Stimulated activated naive CD4-positive, alpha-beta T cell (primary cell): ENCODE data around the gene APH1B.

Experiments
- DNase-seq, 6 experiments: peaks; one replicate each; lab custom pipeline; 2025; lab: John Stamatoyannopoulos, UW

The APH1B gene

DNA sequence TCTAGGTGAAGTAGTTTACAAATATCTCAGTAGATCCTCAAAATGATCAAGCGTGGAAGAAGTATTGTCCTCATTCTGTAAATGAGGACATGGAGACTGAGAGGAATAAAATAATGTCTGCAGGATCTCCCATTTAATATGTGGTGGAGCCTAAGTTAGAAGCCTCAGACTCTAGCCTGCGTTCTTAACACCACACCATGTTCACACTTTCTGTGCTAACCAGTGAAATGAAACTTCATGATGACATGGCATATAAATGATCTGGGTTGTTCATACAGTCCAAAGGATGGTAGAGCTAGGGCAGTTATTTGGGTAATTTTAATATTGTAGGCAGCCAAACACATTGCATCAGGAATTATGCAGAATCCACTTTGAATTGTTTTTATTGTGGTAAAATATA lies 25.1 kb upstream of the APH1B start:
- DNase-seq, result no peak

DNA sequence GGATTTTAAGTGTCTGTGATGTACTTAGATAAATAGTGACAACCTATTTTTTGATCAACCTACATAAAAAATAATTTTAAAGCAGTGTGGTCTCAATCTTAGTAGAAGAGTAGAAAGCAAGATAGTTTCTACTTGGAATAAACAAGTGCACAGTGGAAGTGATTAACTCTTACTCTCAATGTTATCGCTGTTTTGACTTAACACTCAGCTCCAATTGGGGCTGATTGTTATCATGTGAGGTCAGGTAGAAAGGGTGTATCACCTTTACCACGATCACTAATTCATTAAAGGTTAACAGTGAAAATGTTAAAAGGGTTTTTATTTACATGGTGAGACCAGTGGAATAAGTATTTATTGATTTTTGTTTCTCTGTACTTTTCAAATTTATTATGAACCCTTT lies 22.4 kb upstream of the APH1B start:
- DNase-seq, result no peak

DNA sequence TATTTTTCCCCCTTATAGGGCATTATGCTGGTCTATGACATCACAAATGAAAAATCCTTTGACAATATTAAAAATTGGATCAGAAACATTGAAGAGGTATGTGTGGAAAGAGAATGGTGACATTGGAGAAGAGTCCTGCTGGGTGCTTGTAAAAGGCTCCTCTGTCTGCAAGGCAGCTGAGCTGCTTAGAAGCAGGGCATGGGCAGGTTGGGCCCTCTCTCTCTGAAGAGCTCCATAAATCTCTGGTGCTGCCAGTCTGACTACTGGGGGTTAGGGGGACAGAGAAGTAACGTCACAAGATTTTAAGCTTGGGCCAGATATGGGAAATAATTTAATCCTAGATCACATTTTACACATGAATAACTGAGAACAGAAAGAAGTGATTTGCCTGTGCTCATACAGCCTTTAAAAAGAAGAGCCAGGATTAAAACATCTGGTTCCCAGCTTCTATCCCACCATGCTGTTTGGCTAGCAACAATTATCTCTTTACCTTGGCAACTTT lies 21.9 kb upstream of the APH1B start:
- DNase-seq, result no peak

DNA sequence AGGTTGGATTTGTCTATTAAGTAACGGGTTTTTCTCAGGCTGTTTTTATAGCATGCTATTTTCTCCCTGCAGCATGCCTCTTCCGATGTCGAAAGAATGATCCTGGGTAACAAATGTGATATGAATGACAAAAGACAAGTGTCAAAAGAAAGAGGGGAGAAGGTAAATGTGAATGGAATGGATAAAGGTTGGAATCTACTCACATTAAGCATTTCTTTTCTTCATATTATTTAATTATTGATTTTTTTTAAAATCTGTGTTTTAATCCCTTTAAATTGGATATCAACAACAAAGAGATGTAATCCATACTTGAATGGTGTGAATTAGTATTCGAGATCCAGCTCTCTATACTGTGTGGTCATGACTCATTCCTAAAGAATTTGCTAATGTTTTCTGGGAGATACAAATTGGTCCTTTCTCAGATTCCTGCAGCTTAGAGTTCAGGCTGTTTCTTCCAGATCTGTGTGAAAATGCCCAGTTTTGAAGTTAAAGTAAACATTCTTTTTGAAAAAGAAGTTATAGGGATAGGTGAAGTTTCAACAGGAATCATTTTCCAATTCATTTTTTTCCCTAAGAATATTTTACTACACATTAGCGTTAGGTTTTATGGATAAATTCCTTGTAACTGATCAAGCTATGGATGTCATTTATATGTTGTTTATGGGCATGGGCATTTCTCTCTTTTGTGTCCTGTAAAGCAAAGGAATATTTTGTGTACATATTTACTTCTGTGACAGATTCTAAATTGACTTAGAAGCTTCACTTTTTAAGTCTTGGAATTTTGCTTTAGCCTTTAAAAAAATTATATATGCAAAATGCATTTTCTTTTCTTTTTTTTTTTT lies 20.8 kb upstream of the APH1B start:
- no peak for DNase-seq

DNA sequence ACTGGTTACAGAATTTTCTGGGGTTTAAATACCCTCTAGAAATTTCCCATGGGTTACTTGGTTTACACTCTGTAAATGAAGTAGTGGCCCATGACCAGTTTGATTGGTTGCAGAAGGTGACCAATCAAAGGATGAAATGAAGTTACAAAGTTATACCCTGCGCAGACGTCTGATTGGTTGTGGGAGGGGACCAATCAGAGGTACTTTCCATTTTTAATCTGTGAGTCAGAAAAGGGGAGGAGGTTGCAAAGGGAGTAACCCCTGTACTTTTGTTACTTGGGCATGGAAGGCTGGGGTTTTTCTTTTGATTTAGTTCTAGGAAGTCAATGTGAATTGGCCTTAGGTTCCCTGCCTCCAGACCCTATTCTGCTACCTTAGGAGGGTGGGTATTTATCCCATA lies 18.7 kb upstream of the APH1B start:
- DNase-seq, result no peak

- no peak for DNase-seq
Observed at GRCh38 chr15:63260791-63261190, 16.6 kb upstream of the APH1B start.

DNA sequence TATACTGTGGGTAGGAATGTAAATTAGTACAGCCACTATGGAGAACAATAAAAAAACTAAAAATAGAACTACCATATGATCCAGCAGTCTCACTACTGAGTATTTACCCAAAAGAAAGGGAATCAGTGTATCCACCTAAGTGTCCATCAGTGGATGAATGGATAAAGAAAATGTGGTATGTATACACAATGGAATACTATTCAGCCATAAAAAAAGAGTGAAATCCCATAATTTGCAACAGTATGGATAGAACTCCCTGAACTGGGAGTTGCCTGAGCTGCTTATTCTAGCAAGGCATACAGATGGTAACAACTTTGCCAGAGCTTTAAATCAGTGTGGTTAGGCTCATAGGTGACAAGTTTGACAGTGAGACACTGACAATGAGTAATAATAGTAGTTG lies 16.1 kb upstream of the APH1B start:
- DNase-seq, result no peak

DNA sequence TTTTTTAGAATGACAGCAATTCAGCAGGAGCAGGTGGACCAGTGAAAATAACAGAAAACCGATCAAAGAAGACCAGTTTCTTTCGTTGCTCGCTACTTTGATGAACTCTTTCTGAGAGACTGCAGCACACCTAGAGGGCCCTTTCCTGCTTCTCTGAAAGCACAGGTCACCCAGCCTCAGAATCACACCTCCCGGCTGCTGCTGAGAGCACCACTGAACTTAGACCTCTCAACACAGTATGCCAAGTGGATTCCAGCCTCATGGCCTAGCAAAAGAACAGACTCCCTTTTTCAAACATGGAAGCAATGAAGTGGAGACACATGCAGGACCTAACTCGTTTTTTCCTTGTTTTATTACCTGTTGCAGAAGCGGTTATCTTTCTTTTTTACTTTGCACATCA lies 13.9 kb upstream of the APH1B start:
- DNase-seq, result no peak

- no peak for DNase-seq
Observed at GRCh38 chr15:63264688-63265293, 12.6 kb upstream of the APH1B start.

DNA sequence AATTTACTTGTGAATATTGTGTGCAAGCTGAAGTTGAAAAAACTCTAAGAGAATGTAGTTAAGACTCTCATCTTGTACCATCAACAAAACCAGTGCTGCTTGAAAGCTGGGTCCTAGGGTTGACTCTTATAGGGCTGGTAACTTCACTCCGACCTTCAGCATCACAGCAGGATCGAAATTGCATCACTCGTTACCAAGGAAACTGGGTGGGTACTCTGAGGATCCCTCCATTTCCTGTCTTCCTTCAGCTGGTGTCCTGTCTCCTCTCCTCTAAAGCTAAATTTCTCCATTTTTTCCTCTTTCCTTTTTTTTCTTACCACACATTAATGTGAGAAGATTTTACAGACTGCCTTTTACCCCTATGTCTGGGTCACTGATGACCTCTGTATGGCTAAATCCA lies 3.0 kb upstream of the APH1B start:
- peak in 1 of 6 experiments; percentile 2 for DNase-seq

- peak in 1 of 6 experiments; percentile 24 for DNase-seq
Observed at GRCh38 chr15:63276342-63277037, 915 bp upstream of the APH1B start.

DNA sequence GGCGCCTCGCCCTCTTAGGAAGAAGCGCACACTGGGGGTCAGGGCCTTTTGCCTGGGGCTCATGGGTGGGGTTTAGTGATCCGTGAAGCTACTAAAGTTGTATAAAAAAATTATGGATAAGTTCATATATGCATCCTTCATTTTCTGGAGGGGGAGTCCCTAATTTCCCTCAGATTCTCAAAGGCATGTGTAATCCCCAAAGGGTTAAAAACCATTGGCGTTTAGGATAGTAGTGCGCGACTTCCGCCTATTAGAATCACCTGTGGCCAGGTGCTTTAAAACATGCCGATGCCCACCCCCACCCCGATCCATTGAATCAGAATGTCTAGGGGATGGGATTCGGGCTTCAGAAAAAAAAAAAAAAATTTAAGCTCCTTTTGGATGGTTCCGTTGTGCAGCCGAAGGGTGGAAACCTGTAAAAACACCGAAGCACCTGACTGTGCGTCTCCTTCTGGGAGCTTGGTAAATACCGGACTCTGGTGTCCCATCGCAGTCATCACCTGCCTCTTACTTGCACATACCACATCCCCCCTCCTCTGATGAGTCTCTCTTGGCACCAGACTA lies 570 bp downstream of the APH1B start:
- DNase-seq, result peak in 1 of 6 experiments; percentile 7

DNA sequence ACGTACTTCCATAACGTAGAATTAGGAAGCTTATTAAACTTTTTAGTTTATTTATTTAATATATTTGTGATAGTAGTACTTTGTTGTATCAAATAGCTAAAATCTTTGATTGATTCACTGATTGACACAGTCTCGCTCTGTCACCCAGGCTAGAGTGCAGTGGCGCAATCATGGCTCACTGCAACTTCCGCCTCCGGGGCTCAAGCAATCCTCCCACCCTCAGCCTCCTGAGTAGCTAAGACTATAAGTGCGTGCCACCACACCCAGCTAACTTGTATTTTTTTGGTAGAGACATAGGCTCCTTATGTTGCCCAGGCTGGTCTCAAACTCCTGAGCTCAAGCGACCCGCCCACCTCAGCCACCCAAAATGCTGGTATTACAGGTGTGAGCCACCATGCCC lies 5.7 kb downstream of the APH1B start:
- no peak for DNase-seq

DNA sequence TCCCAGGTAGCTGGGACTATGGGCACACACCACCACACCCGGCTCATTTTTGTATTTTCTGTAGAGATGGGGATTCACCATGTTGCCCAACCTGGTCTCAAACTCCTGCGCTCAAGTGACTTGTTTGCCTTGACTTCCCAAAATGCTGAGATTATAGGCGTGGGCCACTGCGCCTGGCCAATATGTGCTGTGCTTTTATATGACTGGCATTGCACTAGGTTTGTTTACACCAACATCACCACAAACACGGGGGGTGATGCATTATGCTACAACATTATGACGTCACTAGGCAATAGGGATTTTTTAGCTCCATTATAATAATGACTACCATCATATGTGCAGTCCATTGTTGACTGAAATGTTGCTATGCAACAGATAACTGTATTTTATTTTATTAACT lies 6.9 kb downstream of the APH1B start:
- no peak for DNase-seq

GRCh38 chr15:63287109-63287508 lies 9.7 kb downstream of the APH1B start:
- no peak for DNase-seq

- DNase-seq, result no peak
Observed at GRCh38 chr15:63288342-63288741, 10.9 kb downstream of the APH1B start.

- peak in 3 of 6 experiments; percentile 3 to 64 (median 59) for DNase-seq
Observed at GRCh38 chr15:63288778-63289378, 11.5 kb downstream of the APH1B start.

- DNase-seq, result no peak
Observed at GRCh38 chr15:63291507-63291906, 14.1 kb downstream of the APH1B start.

- DNase-seq, result no peak
Observed at GRCh38 chr15:63292241-63292640, 14.8 kb downstream of the APH1B start.

DNA sequence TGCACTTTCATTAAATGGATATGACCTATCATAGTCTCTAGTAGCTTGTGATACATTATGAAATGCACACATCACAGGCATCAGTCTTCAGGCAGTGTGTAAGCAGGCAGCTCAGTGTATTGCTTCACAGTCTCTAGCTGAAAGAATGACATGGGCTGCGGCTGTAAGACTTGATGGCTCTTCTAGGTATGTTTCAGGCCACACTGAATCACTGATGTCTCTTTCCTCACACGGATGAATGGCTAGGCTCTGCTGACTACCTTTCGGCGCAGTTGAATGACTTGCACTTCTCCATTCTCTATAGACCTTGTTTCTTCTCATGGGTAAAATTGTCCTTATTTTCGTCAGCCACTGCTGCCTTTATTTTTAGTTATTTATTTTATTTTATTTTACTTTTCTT lies 15.4 kb downstream of the APH1B start:
- no peak for DNase-seq

GRCh38 chr15:63294359-63294758 lies 17.0 kb downstream of the APH1B start:
- no peak for DNase-seq

DNA sequence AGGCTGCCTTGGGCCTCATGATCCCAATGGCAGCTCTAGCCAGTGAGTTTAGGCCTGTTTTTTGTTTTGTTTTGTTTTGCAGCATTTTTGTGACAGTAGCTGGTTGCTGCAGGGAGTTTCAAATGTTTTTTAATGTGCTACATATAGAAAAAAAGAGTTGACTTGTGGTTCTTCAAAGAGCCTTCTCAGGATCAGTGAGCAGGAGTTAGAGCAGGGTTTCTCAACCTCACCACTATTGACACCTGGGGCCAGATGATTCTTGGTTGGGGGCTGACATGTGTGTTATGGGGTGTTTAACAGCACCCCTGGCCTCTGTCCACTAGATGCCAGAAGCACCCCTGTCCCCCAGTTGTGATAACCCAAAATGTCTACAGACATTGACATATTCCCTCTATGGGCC lies 17.9 kb downstream of the APH1B start:
- DNase-seq, result no peak
